HTR-8/SVneo (cell line): ENCODE measurements around the gene INTS2.

Experiments
- DNase-seq: peaks from one replicate; pipeline ENCODE4 v3.0.0; 2011; ENCODE audit warnings: low spot score, mixed read lengths; ENCODE audit not compliant: insufficient read length
- FAIRE-seq: peaks from 2 replicates; lab custom pipeline; 2011; peaks lifted over from hg19 to GRCh38; lab: Jason Lieb, UNC

INTS2 gene

GRCh38 chr17:61852857-61853256 is 74.9 kb downstream of the INTS2 start:
- DNase-seq (no peak), FAIRE-seq (no peak)

GRCh38 chr17:61849674-61850073 is 78.1 kb downstream of the INTS2 start:
- no peak for DNase-seq
- FAIRE-seq: no peak

- FAIRE-seq (no peak), DNase-seq (no peak)
Observed at GRCh38 chr17:61848896-61849295, 78.9 kb downstream of the INTS2 start.

DNA sequence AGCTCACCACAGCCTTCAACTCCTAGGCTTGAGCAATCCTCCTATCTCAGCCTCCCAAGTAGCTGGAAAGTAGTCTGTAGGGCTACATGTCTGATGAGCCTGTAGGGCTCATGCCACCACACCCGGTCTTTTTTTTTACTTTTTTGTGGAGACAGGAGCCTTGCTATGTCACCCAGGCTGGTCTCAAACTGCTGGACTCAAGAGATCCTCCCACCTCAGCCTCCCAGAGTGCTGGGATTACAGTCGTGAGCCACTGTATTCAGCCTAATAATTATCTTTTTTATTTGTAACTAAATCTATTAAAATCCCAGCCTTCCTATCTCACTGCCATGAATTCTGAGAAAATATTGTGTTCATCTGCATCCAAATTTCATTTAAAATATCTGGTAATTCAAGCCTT is 79.5 kb downstream of the INTS2 start:
- FAIRE-seq (no peak), DNase-seq (no peak)

DNA sequence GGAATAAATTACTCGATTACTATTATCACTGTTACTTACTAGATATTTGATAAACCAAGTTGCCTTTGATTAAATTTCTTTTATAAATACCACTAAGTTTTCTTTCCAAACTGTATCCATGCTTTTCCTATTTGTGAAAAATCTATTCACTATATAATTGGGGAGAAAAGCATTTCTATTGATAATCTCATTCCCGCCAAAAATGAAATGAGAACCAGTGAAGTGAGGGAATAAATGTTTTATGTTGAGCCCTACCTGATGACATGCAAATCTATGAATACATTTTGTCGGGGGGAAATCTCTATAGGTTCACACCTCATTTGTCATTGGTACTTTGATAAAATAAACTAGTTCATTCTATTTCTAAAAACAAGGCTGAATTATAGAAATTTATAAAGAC is 80.1 kb downstream of the INTS2 start:
- DNase-seq (no peak), FAIRE-seq (no peak)

DNA sequence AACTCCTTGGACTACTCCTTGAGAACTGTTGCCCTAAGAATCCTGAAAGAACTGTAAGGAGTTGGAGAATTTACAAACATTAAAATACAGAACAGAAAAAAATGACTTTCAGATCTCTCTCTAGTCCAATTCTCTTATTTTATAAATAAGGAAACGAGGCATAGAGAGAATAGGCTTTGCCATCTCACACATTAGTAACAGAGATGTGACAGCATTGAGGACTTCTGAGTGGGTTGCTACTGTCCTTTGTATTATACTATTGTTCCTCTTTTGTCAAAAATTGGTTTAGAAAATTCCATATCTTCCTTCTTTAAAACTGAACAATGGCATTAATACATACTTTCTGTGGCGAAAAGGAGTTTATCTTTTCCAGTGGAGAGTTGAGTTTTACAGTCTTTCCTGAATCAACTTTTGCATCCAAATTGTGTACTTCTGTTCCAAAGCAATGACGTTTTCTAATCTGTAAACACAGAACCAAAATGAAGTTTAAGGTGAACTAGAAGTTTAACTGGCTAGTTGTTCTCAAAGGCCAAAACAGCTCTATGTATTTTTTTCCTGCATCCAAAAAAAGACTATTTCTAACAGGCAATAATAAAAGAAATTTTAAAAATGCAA is 80.9 kb downstream of the INTS2 start:
- DNase-seq (no peak), FAIRE-seq (no peak)

DNA sequence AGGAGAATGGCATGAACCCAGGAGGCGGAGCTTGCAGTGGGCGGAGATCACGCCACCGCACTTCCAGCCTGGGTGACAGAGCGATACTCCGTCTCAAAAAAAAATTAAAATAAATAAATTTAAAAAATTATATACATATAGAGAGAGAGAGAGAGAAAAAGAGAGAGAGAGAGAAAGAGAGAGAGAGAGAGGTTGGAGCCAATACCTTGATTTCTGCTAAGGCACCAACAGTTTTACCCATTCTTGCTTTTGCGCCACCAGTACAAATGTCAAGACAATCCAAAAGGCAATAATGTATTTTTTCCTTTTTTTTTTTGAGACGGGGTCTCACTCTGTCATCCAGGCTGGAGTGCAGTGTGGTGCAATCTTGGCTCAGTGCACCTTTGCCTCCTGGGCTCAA is 81.7 kb downstream of the INTS2 start:
- DNase-seq (no peak), FAIRE-seq (no peak)

- no peak for FAIRE-seq
- DNase-seq: no peak
Observed at GRCh38 chr17:61843435-61843834, 84.3 kb downstream of the INTS2 start.

GRCh38 chr17:61842899-61843298 is 84.9 kb downstream of the INTS2 start:
- FAIRE-seq (no peak), DNase-seq (no peak)

DNA sequence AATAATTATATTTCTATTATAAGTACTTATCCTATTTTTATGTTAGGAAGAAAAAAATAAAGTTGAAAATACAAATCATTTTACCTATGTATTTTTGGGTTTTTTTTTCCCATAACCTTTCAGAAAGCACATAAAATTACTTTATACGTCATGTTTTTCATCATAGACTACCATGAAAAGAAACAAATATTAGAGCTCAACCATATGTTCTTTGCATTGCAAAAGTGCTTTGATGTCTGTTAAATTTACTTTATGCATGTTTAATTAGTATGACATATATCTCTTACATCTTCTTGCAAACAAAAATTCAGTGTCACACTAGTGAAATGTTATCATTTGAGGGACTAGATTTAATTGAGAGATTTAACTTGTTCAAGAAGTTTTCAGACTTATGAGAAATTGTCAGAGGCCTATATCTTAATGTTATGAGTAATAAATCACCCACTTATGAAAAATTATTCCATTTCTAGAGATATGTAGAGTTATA is 88.4 kb downstream of the INTS2 start:
- no peak for FAIRE-seq
- no peak for DNase-seq

GRCh38 chr17:61837175-61838051 is 90.4 kb downstream of the INTS2 start:
- peak; percentile 57 for DNase-seq
- no peak for FAIRE-seq

- DNase-seq (no peak), FAIRE-seq (no peak)
Observed at GRCh38 chr17:61836266-61837174, 91.3 kb downstream of the INTS2 start.

- DNase-seq: no peak
- FAIRE-seq: no peak
Observed at GRCh38 chr17:61835606-61836005, 92.2 kb downstream of the INTS2 start.

DNA sequence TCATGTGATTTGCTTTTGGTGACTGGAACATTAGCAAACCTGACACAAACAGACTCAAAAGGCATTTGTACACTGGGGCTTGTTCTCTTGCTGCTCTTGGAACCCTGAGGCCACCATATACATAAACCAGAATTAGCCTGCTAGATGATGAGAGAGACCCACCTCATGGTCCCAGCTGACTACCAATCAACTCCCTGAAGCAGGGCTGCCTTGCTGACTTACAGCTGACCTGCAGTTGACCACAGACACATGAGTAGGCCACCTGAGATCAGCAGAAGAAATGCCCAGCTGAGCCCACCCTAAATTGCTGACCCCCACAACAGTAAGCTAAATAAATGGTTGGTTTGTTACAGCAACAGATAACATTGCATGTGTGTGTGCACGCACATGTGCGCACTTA is 93.2 kb downstream of the INTS2 start:
- DNase-seq: no peak
- peak; percentile 4 for FAIRE-seq

DNA sequence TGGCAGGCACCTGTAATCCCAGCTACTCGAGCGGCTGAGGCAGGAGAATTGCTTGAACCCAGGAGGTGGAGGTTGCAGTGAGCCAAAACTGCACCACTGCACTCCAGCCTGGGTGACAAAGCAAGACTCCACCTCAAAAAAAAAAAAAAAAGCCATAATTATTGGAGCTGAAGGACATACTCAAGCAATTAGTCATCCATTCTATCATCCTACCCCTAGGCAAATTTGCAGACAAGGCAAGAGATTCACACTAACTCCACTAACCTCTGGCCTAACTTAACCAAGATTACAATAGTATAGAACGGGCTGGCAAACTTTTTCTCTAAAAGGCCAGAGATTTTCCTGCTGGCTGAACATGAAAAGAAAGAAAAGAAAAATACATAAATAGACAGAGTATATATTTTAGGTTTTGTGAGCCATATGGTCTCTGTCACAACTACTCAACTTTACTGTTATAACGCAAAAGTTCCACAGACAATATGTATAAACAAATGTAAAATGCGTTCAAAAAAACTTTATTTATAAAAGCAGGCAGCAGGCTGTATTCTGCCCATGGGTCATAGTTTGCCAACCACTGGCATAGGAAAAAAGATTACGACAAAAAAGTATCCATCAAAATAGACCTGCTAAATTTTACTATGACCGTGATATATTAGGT is 94.1 kb downstream of the INTS2 start:
- no peak for FAIRE-seq
- peak; percentile 69 for DNase-seq

- no peak for DNase-seq
- no peak for FAIRE-seq
Observed at GRCh38 chr17:61832463-61832862, 95.3 kb downstream of the INTS2 start.

DNA sequence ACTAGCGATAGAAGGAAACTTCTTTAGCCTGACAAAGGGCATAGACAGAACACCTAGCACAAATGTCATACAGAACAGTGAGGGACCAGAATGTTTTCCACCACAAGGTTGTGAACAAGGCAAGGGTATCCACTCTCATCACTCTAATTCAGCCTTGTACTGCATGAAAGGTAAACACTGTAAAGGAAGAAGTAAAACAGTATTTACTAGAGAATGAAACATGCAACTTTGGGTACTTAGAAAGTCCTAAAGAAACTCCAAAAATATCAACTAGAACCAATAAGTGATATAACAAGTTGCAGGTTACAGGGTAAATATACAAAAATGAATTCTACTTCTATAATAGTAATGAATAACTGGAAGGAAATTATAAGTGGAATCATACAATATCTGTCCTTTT is 96.7 kb downstream of the INTS2 start:
- FAIRE-seq (no peak), DNase-seq (no peak)

- no peak for DNase-seq
- no peak for FAIRE-seq
Observed at GRCh38 chr17:61828694-61829093, 99.1 kb downstream of the INTS2 start.

GRCh38 chr17:61827649-61828395 is 100.0 kb downstream of the INTS2 start:
- FAIRE-seq (no peak), DNase-seq (no peak)
